DND-41 (cell line): ENCODE results near the gene DVL2.
"Not testable (repeated sequence)": the region's sequence is repeated elsewhere in the genome, so short reads cannot be mapped to it uniquely, and the experiment has no call there.

Source experiments
- ATAC-seq: fragments of 200-7000 bp; cut with Tn5 transposase; 3 replicates; pipeline ENCODE4 v1.9.1; 2021; ENCODE audit warnings: low read depth; ENCODE audit not compliant: insufficient read depth
- DNase-seq: peaks from one replicate; pipeline ENCODE4 v3.0.0-alpha.2; 2020
- H2AFZ ChIP-seq: 2 replicates; pipeline ENCODE4 v1.6.0; 2012; ENCODE audit warnings: low read depth, low read length
- H3K27ac ChIP-seq: 2 replicates; pipeline ENCODE4 v1.5.1; 2012; ENCODE audit warnings: low read length, inconsistent platforms
- H3K27me3 ChIP-seq: fragments of 200-600 bp; sonication (generic); 2 replicates; pipeline ENCODE4 v1.6.0; 2012; ENCODE audit warnings: low read length, mild to moderate bottlenecking, inconsistent platforms; ENCODE audit not compliant: insufficient read depth, poor library complexity
- H3K36me3 ChIP-seq: 2 replicates; pipeline ENCODE4 v1.5.1; 2012; ENCODE audit warnings: low read length, inconsistent platforms; ENCODE audit not compliant: insufficient read depth
- H3K4me1 ChIP-seq: 2 replicates; pipeline ENCODE4 v1.5.1; 2012; ENCODE audit warnings: mild to moderate bottlenecking, low read length; ENCODE audit not compliant: insufficient read depth
- H3K4me2 ChIP-seq: 2 replicates; pipeline ENCODE4 v1.6.0; 2012; ENCODE audit warnings: mild to moderate bottlenecking, moderate library complexity, low read length, inconsistent platforms; ENCODE audit not compliant: insufficient read depth
- H3K4me3 ChIP-seq, 2 experiments: fragments of 200-600 bp in 1 of 2; shearing (Covaris generic) in 1 of 2; 2 replicates each; pipeline ENCODE4 v1.5.1; 2012 to 2016; ENCODE audit warnings: inconsistent platforms in 2 of 2, low read length in 2 of 2, mild to moderate bottlenecking in 2 of 2, low read depth in 1 of 2, moderate library complexity in 1 of 2
- H3K79me2 ChIP-seq: 2 replicates; pipeline ENCODE4 v1.6.0; 2012; ENCODE audit warnings: low read length, inconsistent platforms; ENCODE audit not compliant: insufficient read depth
- H3K9ac ChIP-seq: 2 replicates; pipeline ENCODE4 v1.6.0; 2012; ENCODE audit warnings: low read depth, mild to moderate bottlenecking, inconsistent platforms, low read length, moderate library complexity
- H3K9me3 ChIP-seq: 2 replicates; pipeline ENCODE4 v1.5.1; 2012; ENCODE audit warnings: low read length, moderate library complexity, mild to moderate bottlenecking, inconsistent platforms; ENCODE audit not compliant: insufficient read depth, severe bottlenecking
- H4K20me1 ChIP-seq: 2 replicates; pipeline ENCODE4 v1.6.0; 2012; ENCODE audit warnings: low read length; ENCODE audit not compliant: insufficient read depth
- EZH2 ChIP-seq: IDR thresholded peaks from 3 replicates; pipeline ENCODE4 v1.6.1; 2012; ENCODE audit warnings: borderline replicate concordance, low read depth, mild to moderate bottlenecking, moderate library complexity, low read length, inconsistent platforms; ENCODE audit not compliant: severe bottlenecking
- TF ChIP-seq, protein P1 (sequence below): IDR thresholded peaks from 2 replicates; pipeline ENCODE4 v1.5.1; 2012; ENCODE audit warnings: borderline replicate concordance, low read length, moderate library complexity, mild to moderate bottlenecking; ENCODE audit not compliant: poor library complexity, severe bottlenecking; ENCODE audit errors: extremely low read depth

The DVL2 gene

DNA sequence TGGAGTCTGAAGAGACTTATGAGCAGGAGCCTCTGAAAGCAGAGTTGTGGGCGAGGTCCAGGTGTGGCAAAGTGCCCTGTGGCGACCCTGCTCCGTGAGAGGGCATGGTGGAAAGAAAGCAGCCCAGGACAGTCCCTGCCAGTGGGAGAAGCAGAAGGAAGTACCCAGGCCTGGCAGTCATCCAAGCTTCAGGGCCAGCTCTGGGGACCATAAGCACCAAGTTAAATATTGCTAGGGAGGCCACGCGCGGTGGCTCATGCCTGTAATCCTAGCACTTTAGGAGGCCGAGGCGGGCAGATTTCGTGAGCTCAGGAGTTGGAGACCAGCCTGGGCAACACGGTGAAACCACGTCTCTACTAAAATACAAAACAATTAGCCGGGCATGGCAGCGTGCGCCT is 50.2 kb downstream of the DVL2 start:
- Histone ChIP-seq H3K4me2 (no peak overlapping the region), H3K27me3 (no peaks in the 10 kb centered on the region), H3K79me2 (no peaks in the 10 kb centered on the region), H3K4me3 (no peak overlapping the region), H3K9ac (no peak overlapping the region), H2AFZ (no peak overlapping the region), H3K4me1 (no peaks in the 10 kb centered on the region), H3K9me3 (no peaks in the 10 kb centered on the region), H4K20me1 (no peaks in the 10 kb centered on the region), H3K27ac (no peak overlapping the region), H3K36me3 (no peaks in the 10 kb centered on the region)
- no peak for TF ChIP-seq EZH2
- TF ChIP-seq, protein P1, sequence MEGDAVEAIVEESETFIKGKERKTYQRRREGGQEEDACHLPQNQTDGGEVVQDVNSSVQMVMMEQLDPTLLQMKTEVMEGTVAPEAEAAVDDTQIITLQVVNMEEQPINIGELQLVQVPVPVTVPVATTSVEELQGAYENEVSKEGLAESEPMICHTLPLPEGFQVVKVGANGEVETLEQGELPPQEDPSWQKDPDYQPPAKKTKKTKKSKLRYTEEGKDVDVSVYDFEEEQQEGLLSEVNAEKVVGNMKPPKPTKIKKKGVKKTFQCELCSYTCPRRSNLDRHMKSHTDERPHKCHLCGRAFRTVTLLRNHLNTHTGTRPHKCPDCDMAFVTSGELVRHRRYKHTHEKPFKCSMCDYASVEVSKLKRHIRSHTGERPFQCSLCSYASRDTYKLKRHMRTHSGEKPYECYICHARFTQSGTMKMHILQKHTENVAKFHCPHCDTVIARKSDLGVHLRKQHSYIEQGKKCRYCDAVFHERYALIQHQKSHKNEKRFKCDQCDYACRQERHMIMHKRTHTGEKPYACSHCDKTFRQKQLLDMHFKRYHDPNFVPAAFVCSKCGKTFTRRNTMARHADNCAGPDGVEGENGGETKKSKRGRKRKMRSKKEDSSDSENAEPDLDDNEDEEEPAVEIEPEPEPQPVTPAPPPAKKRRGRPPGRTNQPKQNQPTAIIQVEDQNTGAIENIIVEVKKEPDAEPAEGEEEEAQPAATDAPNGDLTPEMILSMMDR = no peak
- DNase-seq (no peak), ATAC-seq (no peak)

DNA sequence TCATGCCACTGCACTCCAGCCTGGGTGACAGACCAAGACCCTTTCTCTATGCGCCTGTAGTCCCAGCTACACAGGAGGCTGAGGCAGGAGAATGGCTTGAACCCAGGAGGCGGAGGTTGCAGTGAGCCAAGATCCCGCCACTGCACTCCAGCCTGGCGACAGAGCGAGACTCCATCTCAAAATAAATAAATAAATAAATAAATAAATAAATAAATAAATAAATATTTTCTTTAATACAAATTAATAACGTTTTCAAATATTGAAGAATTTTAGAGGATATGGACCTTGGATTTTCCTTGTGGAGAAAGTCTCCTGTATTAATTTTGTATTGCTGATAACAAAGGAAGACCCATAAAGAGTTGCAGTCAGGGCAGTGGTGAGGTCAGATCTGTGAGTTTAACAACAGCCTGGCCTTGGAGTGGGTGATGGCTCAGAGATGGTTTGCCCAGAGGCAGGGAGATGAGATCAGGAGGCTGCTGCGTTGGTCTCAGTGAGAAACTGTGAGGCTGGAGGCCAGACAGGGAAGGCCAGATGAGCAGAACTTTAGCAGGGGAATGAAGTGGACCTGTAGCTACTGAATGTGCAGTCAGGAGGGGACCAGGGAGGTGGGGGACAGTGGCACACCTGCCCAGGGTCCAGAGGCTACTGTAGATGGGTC is 50.8 kb downstream of the DVL2 start:
- TF ChIP-seq, protein P1 = no peak
- TF ChIP-seq EZH2 = no peak
- Histone ChIP-seq H3K27ac (no peak overlapping the region), H4K20me1 (no peaks in the 10 kb centered on the region), H3K9ac (no peak overlapping the region), H3K36me3 (no peaks in the 10 kb centered on the region), H3K4me2 (no peak overlapping the region), H2AFZ (no peak overlapping the region), H3K4me3 (no peak overlapping the region), H3K27me3 (no peaks in the 10 kb centered on the region), H3K9me3 (no peaks in the 10 kb centered on the region), H3K79me2 (no peaks in the 10 kb centered on the region), H3K4me1 (no peaks in the 10 kb centered on the region)
- no peak for DNase-seq
- no peak for ATAC-seq

DNA sequence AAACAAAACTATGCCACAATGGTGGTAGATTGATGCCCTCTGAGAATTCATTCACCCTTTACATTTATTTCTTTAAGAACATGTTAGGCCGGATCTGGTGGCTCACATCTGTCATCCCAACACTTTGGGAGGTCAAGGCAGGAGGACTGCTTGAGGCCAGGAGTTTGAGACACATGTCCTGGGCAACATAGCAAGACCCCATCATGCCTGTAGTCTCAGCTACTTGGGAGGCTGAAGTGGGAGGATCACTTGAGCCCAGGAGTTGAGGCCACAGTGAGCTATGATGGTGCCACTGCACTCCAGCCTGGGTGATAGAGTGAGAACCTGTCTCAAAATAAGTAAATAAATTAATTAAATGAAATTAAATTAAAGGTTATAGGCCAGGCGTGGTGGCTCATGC is 52.2 kb downstream of the DVL2 start:
- H3K9me3 ChIP-seq, H3K4me2 ChIP-seq, H3K27ac ChIP-seq, H3K79me2 ChIP-seq, DNase-seq, H4K20me1 ChIP-seq, H3K4me3 ChIP-seq, H3K9ac ChIP-seq, H3K36me3 ChIP-seq, H3K27me3 ChIP-seq, H2AFZ ChIP-seq, ATAC-seq: not testable (repeated sequence)
- peaks cover 14% of the 10 kb centered on the region for H3K4me1 ChIP-seq

DNA sequence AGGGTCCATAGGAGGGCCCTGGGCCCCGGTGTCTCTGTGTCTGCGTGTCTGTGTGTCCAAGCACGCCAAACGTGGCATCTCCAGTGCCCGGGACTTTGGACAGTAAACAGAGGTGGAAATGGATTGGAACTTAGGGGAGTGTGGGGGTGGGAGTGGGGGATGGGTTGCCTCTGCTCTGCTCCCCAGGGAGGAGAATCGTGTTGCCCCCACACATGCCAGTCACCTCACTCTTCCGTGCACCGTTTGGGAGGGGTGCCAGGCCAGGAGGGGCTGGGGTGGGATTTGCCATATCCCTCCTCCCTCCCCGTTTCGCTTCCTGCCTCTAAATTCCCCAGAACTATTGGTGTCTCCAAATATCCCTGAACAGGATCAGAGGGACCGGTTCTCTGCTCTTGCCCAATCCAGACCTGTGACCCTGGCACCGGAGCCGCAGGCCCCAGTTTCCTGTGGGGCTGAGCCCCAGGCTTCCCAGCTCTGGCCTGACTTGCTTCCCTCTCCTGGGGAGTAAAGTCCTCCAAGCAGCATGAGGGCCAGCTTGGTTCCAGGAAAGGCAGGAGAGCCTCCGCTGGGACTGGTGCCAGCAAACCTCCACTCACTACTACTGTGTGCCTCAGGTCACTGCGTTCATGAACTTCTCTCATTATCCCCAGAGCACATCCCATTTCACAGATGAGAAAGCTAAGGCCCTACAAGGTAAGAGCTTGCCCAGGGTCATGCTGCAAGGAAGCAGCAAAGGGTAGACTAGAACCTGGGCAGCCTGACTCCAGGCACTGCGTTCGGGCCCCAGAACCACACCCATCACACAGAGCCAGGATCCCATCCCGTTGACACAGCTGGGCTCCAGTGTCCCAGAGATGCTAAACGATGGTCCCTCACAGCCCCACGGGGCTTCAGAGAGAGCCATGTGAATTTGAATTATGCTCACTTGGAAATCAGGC is 54.7 kb downstream of the DVL2 start, which contains the start of gene ASGR1:
TSS of gene ASGR1 (minus strand) at position 54 of the 938 bp plus-strand sequence. CDS start 807 bp downstream, outside the sequence.
- H3K36me3 ChIP-seq = no peaks in the 10 kb centered on the region
- peak within 1 kb of the TSS; percentile 58; the same call in 1 of the 2 replicates for H3K9ac ChIP-seq
- ATAC-seq (no peak), DNase-seq (no peak)
- H3K27me3 ChIP-seq = no peaks in the 10 kb centered on the region
- no peak within 1 kb of the TSS for H3K27ac ChIP-seq
- TF ChIP-seq, protein P1 = no peak
- no peak for TF ChIP-seq EZH2
- H3K4me2 ChIP-seq = peak within 1 kb of the TSS; percentile 83
- no peaks in the 10 kb centered on the region for H3K9me3 ChIP-seq
- peaks cover 16% of the 10 kb centered on the region for H3K4me1 ChIP-seq
- H2AFZ ChIP-seq = peak within 1 kb of the TSS; percentile 92
- peak within 1 kb of the TSS in 1 of 2 experiments; percentile 58; a peak in 2 of 4 replicates for H3K4me3 ChIP-seq
- H3K79me2 ChIP-seq = no peaks in the 10 kb centered on the region
- no peaks in the 10 kb centered on the region; the same call in 1 of the 2 replicates for H4K20me1 ChIP-seq
